A549 (cell line): ENCODE data around the gene TAS1R3.

Source experiments
- CHD2 ChIP-seq: fragments of 150-350 bp; IDR thresholded peaks from 2 replicates; pipeline ENCODE4 v1.6.1; 2014; ENCODE audit warnings: low read length; ENCODE audit not compliant: partially characterized antibody
- EHF ChIP-seq: fragments of 250-450 bp; sonication (Bioruptor Pico); IDR thresholded peaks from 2 replicates; pipeline ENCODE4 v1.5.0; 2020; ENCODE audit warnings: mild to moderate bottlenecking
- EP300 ChIP-seq, 2 experiments: fragments of >200 bp; sonication (Bioruptor Twin); formaldehyde crosslinking; IDR thresholded peaks; 2 replicates in 1 of 2; 3 replicates in 1 of 2; pipeline ENCODE4 v1.6.1; 2016 to 2017
- FOSB ChIP-seq: fragments of 250-450 bp; sonication (Bioruptor Pico); IDR thresholded peaks from 2 replicates; pipeline ENCODE4 v1.5.0; 2020; ENCODE audit warnings: mild to moderate bottlenecking, moderate library complexity
- HOXA7 ChIP-seq: fragments of 250-450 bp; sonication (Bioruptor Pico); IDR thresholded peaks from 2 replicates; pipeline ENCODE4 v1.5.0; 2020; ENCODE audit warnings: mild to moderate bottlenecking, moderate library complexity
- KDM1A ChIP-seq: fragments of 200-600 bp; sonication (generic); IDR thresholded peaks from 2 replicates; pipeline ENCODE4 v1.6.1; 2016; ENCODE audit warnings: low read depth, mild to moderate bottlenecking
- NR3C1 ChIP-seq: fragments of >200 bp; sonication (Bioruptor Twin); formaldehyde crosslinking; IDR thresholded peaks from 3 replicates; pipeline ENCODE4 v1.6.1; 2017
- POLR2A ChIP-seq: IDR thresholded peaks from 2 replicates; pipeline ENCODE4 v1.6.1; 2012; ENCODE audit warnings: mild to moderate bottlenecking, low read length
- RNF2 ChIP-seq: fragments of 200-600 bp; sonication (generic); IDR thresholded peaks from 2 replicates; pipeline ENCODE4 v1.6.1; 2016; ENCODE audit warnings: low read depth, mild to moderate bottlenecking, antibody characterized with exemption, moderate library complexity, borderline replicate concordance
- SMC3 ChIP-seq: fragments of >200 bp; sonication (Bioruptor Twin); formaldehyde crosslinking; IDR thresholded peaks from 3 replicates; pipeline ENCODE4 v1.6.1; 2018; ENCODE audit warnings: inconsistent platforms
- TF ChIP-seq, protein P1 (sequence below): fragments of >200 bp; sonication (Bioruptor Twin); formaldehyde crosslinking; IDR thresholded peaks from 3 replicates; pipeline ENCODE4 v1.5.1; 2016
- TF ChIP-seq, protein P2 (sequence below): fragments of 200-600 bp; sonication (generic); IDR thresholded peaks from 2 replicates; pipeline ENCODE4 v1.6.1; 2016; ENCODE audit warnings: antibody characterized with exemption, mild to moderate bottlenecking, moderate library complexity
- TF ChIP-seq, protein P3 (sequence below): fragments of 250-450 bp; sonication (Bioruptor Pico); IDR thresholded peaks from 2 replicates; pipeline ENCODE4 v1.5.0; 2021; ENCODE audit warnings: mild to moderate bottlenecking, moderate library complexity, borderline replicate concordance
- TF ChIP-seq, protein P4 (sequence below): IDR thresholded peaks from 2 replicates; pipeline ENCODE4 v1.6.1; 2012

- no peak for TF ChIP-seq POLR2A
- TF ChIP-seq NR3C1 = no peak
- TF ChIP-seq, protein P1, sequence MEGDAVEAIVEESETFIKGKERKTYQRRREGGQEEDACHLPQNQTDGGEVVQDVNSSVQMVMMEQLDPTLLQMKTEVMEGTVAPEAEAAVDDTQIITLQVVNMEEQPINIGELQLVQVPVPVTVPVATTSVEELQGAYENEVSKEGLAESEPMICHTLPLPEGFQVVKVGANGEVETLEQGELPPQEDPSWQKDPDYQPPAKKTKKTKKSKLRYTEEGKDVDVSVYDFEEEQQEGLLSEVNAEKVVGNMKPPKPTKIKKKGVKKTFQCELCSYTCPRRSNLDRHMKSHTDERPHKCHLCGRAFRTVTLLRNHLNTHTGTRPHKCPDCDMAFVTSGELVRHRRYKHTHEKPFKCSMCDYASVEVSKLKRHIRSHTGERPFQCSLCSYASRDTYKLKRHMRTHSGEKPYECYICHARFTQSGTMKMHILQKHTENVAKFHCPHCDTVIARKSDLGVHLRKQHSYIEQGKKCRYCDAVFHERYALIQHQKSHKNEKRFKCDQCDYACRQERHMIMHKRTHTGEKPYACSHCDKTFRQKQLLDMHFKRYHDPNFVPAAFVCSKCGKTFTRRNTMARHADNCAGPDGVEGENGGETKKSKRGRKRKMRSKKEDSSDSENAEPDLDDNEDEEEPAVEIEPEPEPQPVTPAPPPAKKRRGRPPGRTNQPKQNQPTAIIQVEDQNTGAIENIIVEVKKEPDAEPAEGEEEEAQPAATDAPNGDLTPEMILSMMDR = no peak
- no peak for TF ChIP-seq KDM1A
- TF ChIP-seq, protein P2, sequence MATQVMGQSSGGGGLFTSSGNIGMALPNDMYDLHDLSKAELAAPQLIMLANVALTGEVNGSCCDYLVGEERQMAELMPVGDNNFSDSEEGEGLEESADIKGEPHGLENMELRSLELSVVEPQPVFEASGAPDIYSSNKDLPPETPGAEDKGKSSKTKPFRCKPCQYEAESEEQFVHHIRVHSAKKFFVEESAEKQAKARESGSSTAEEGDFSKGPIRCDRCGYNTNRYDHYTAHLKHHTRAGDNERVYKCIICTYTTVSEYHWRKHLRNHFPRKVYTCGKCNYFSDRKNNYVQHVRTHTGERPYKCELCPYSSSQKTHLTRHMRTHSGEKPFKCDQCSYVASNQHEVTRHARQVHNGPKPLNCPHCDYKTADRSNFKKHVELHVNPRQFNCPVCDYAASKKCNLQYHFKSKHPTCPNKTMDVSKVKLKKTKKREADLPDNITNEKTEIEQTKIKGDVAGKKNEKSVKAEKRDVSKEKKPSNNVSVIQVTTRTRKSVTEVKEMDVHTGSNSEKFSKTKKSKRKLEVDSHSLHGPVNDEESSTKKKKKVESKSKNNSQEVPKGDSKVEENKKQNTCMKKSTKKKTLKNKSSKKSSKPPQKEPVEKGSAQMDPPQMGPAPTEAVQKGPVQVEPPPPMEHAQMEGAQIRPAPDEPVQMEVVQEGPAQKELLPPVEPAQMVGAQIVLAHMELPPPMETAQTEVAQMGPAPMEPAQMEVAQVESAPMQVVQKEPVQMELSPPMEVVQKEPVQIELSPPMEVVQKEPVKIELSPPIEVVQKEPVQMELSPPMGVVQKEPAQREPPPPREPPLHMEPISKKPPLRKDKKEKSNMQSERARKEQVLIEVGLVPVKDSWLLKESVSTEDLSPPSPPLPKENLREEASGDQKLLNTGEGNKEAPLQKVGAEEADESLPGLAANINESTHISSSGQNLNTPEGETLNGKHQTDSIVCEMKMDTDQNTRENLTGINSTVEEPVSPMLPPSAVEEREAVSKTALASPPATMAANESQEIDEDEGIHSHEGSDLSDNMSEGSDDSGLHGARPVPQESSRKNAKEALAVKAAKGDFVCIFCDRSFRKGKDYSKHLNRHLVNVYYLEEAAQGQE = no peak
- TF ChIP-seq FOSB (CRISPR knock-in tag) = no peak
- no peak for TF ChIP-seq EHF (CRISPR knock-in tag)
- TF ChIP-seq, protein P3, sequence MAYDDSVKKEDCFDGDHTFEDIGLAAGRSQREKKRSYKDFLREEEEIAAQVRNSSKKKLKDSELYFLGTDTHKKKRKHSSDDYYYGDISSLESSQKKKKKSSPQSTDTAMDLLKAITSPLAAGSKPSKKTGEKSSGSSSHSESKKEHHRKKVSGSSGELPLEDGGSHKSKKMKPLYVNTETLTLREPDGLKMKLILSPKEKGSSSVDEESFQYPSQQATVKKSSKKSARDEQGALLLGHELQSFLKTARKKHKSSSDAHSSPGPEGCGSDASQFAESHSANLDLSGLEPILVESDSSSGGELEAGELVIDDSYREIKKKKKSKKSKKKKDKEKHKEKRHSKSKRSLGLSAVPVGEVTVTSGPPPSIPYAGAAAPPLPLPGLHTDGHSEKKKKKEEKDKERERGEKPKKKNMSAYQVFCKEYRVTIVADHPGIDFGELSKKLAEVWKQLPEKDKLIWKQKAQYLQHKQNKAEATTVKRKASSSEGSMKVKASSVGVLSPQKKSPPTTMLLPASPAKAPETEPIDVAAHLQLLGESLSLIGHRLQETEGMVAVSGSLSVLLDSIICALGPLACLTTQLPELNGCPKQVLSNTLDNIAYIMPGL (CRISPR knock-in tag) = no peak
- TF ChIP-seq, protein P4, sequence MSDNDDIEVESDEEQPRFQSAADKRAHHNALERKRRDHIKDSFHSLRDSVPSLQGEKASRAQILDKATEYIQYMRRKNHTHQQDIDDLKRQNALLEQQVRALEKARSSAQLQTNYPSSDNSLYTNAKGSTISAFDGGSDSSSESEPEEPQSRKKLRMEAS = no peak
- TF ChIP-seq CHD2 = no peak
- no peak for TF ChIP-seq HOXA7 (CRISPR knock-in tag)
- TF ChIP-seq EP300 (IDR thresholded peaks at IDR 0.05) = no peak
- no peak for TF ChIP-seq RNF2
- no peak for TF ChIP-seq SMC3
These were observed 22.3 kb upstream of the TAS1R3 start for GRCh38 chr1:1308756-1309250.
